ENCODE results near the gene RIMS1.

The RIMS1 gene

DNA sequence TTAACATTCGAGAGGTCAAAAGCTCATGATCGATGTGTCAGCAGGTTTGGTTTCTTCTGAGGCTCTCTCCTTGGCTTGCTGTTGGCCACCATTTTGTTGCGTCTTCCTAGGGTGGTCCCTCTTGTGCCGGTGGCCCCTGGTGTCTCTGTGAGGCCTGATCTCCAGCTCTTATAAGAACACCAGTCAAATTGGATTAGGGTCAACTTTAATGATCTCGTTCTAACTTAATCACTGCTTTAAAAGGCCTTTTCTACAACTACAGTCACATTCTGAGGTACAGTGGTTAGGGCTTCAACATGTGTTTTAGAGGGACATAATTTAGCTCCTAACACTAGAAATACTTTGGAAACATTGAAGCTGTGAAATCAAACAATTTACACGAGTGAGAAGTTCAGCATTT lies 494.7 kb downstream of the RIMS1 start:
- in situ Hi-C loops (cut with MboI; ENCODE audit: low pct_unique_long_range_greater_than_20kb, low sequenced_read_pairs): no loop called here
- no peak for DNase-seq

DNA sequence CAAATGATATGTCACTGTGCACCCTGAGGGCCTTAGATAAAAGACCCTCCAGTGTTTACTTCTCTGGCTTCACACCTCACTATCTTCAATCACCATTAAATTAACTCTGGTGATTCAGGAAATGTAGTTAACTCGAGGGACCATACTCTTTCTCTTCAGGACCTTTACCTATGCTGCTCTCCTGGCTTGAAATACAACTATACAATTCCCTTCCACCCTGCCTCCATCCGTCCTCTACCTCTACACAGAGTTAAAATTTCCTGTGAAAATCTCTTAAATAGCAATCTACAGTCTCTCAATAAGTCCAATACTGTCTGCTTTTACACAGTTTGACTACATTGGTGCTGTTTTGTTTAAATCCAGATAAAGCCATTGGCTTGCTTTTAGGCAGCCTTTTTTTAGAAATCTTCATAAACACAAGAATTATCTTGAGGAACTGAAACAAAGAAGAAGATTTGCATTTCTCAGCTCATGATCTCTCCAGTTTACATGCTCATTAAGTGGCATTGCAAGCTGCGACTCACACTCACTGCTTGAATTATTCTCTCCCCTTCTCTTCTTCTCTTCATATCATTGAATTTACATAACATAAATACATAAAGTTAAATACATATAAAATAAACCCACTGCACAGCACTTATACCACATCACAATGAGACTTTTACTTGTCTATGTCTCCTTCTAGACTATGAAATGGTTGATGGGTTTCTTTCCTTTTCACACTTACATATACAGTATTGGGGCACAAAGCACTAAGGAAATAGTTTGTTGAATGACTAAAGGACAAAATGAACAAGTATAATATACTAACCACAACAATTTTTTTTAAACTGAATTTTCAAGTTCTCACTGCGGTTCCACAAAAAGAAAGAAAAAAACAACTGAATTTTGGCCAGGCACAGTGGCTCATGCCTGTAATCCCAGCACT lies 496.5 kb downstream of the RIMS1 start:
- in situ Hi-C loops (cut with MboI; ENCODE audit: low pct_unique_long_range_greater_than_20kb, low sequenced_read_pairs): no loop called here
- DNase-seq: no peak

DNA sequence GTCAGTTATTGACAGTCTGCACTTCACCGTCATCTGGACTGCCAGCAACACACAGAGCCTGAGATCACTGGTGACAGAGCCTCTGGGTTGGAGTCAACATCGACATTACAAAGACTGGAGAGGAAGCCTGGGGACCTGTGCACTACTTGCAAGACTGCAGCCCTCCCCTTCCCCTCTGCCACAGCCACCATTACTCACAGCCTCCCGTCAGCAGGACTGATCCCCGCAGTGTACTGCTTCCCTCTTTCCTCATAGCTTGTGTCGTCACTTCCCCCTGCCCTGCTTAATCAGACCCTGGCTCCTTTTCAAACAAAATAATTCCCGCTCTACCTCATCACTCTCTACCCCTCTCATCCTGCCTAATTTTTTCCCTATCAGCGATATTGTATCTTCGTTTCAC lies 500.0 kb downstream of the RIMS1 start:
- in situ Hi-C loops (cut with MboI; ENCODE audit: low pct_unique_long_range_greater_than_20kb, low sequenced_read_pairs): no loop called here
- DNase-seq: peak; percentile 27

DNA sequence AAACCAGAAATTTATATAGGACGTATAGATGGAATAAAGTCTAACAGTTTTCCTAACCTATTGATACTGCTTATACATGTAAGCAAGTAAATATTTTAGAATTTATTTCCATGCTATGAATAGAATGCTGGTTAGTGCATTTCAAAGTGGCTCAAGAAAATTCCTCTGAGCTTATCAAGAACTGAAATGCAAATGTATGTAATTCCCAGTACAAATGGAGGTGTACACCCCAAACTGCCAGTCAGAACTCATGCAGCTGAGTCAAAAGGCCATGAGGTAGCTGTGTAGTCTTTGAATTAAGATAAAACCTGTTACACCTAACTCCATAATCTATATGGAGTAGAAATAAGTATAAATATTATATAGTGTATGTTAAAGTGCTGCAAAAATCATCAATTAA lies 503.3 kb downstream of the RIMS1 start:
- DNase-seq: no peak
- in situ Hi-C loops (cut with MboI; ENCODE audit: low pct_unique_long_range_greater_than_20kb, low sequenced_read_pairs): no loop called here

DNA sequence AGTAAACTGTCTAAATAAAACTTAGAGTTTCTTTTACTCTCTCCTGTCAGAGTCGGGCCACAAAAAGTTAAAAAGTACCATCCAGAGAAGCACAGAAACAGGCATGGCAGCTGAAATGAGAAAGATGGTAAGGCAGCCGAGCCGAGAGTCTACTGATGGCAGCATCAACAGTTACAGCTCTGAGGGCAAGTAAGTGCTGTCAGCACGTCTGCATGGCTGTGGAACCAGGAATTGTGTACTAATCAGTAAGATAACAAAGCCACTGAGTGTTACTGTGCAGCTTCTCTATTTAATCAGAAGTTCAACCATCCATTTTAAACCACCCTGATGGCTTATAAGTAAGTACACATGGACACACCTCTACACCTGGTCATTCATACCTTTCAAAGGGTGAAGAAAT lies 504.2 kb downstream of the RIMS1 start:
- in situ Hi-C loops (cut with MboI; ENCODE audit: low pct_unique_long_range_greater_than_20kb, low sequenced_read_pairs): no loop called here
- no peak for DNase-seq

DNA sequence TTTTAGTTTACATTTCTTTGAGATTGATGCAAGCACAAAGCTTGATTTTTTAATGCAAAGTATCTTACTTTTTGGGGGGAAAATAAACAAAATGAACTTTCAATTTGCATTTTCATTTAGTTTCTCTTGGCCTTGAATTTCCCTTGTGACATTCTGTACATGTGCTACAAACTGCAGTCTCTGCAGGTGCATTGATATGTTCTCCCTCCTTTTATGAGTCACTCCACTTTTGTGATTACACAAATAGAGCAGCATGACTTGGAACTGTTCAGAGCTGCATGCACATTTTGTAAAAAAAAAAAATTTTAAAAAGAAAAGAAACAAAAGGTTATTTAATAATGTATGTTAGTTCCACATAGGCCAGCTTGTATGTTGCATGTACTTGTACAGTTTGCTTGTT lies 515.5 kb downstream of the RIMS1 start:
- in situ Hi-C loops (cut with MboI; ENCODE audit: low pct_unique_long_range_greater_than_20kb, low sequenced_read_pairs): loop anchor here (25.0 kb wide), 2 partner anchors 185 to 785 kb away; no protein-coding TSS in a partner anchor
- no peak for DNase-seq

DNA sequence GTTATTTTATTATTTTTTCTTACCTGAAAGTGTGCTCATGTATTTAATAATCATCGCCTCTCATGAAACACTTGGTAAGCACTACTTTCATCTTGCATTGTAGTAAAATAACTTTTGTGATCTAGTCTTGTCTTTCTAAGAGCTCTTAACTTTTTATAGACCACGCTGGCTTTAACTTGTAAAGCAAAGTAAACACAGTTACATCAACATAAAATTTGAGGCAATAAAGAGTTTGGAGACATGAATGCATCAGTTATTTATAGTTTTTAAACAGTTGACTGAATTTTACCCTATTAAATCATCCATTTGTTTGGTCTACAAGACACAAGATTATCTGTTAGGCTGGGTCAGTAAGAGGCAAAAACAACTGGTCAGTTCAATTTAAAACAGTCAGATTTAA lies 517.1 kb downstream of the RIMS1 start:
- DNase-seq: no peak
- in situ Hi-C loops (cut with MboI; ENCODE audit: low pct_unique_long_range_greater_than_20kb, low sequenced_read_pairs): loop anchor here (25.0 kb wide), 2 partner anchors 184 to 784 kb away; no protein-coding TSS in a partner anchor

DNA sequence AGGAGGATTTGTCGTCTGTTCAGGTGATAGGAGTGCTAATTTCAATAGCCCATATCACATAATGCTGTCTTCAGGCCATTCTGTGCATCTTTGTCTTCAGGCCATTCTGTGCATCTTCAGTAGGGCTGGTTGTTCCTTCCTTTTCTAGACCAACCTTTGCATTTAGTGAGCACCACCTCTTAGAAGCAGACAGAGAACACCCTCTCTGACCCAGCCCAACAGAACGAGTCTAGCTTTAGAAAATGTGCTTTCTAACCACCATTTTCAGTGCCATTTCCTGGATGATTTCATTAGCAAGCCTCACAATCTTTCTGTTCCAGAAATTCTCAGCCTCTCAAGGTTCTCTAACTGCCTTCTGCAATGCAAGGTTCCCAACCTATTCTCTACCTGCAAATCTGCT lies 520.2 kb downstream of the RIMS1 start:
- in situ Hi-C loops (cut with MboI; ENCODE audit: low pct_unique_long_range_greater_than_20kb, low sequenced_read_pairs): loop anchor here (25.0 kb wide), 2 partner anchors 181 to 781 kb away; no protein-coding TSS in a partner anchor
- no peak for DNase-seq

DNA sequence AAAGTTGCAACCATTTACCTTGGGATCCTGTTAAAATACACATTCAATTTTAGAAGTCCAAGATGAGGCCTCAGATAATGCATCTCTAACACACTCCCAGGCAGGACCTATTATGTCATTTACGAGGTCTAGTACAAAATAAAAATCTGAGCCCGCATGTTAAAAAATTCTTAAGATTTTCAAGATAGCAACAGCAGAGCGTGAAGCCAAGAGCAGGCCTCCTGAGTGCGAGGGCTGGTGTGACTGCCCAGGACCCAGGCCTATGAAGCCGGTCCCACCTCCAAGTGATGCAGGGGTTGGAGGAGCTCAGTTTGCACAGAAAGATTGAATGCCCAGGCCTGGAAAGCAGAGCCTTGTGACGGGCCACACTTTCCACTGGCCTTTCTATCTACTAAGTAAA lies 524.4 kb downstream of the RIMS1 start:
- in situ Hi-C loops (cut with MboI; ENCODE audit: low pct_unique_long_range_greater_than_20kb, low sequenced_read_pairs): loop anchor here (25.0 kb wide), 2 partner anchors 177 to 777 kb away; no protein-coding TSS in a partner anchor

DNA sequence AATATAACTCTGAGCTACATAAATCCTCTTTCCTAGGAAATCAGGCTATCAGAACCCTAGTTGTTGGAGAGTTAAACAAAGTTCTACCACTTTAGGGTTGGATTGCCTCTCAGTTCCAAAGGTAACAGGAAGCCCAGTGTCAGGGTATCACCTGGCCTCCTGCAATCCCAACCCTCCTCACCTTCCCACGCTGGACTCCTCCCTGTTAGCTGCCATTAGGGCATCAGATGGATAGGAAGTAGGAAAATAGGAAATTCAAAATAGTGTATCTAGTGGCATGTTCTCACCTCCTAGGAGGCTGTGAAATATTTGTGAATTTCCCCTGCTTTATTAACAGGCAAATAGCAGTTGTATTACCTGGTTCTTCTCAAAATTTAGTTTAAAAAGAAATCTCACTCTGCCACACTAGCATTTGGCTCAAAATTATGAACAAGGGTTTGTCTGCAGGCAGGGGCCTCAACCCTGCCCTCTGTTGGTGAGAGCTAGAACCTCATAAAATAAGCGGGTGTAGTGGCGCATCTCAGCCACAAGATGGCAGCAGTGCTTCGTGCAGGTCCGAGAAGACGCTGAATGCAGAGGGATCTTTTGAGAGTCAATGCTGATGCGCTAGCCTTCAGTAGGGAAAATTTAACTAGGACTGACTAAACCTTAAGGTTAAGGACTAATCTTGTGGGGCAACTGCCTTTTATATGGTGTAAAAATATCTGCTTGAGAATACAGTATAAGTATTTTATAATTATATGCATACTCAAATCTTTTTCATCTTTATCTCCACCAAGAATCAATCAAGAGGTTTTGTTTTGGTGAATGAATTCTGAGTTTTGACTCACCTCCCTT lies 525.7 kb downstream of the RIMS1 start:
- in situ Hi-C loops (cut with MboI; ENCODE audit: low pct_unique_long_range_greater_than_20kb, low sequenced_read_pairs): loop anchor here (25.0 kb wide), 2 partner anchors 175 to 775 kb away; no protein-coding TSS in a partner anchor
- DNase-seq: peak; percentile 97

More for the DNA sequence above, 524.4 kb downstream of the RIMS1 start:
- no peak for DNase-seq

DNA sequence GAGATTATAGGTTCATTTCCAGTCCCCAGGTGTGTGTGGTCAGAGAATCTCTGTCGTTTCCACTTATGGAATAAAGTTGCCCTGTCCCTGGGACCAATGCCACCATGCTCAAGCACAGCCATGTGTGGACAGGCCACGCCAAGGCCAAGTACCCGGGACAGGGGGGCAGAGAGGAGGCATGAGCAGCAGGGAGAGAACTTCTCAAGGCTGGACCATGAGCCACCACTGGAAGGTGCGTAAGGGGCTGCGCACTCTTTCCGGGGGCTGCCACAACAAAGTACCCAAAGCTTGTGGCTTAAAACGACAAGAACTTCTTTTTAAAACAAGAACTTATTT lies 526.3 kb downstream of the RIMS1 start:
- no peak for DNase-seq
- in situ Hi-C loops (cut with MboI; ENCODE audit: low pct_unique_long_range_greater_than_20kb, low sequenced_read_pairs): loop anchor here (25.0 kb wide), 2 partner anchors 175 to 775 kb away; no protein-coding TSS in a partner anchor

DNA sequence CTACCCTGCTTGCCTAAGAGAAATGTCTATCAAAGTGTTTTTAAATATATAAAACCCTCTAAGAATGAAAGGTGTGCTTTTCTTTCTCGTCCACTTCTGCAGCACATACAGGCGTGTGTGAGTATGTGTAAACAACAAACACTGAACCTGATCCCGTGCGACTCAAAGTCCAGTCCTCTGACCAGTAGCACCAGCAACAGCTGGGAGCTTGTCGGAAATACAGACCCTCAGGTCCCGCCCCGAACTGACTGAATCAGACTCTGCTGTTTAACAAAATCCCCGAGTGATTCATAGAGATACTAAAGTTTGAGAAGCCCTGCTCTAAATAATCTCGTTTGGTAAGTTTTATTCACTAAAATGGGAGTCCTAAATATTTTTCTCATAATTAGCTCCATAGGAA lies 527.5 kb downstream of the RIMS1 start:
- no peak for DNase-seq
- in situ Hi-C loops (cut with MboI; ENCODE audit: low pct_unique_long_range_greater_than_20kb, low sequenced_read_pairs): loop anchor here (25.0 kb wide), 2 partner anchors 173 to 773 kb away; no protein-coding TSS in a partner anchor

DNA sequence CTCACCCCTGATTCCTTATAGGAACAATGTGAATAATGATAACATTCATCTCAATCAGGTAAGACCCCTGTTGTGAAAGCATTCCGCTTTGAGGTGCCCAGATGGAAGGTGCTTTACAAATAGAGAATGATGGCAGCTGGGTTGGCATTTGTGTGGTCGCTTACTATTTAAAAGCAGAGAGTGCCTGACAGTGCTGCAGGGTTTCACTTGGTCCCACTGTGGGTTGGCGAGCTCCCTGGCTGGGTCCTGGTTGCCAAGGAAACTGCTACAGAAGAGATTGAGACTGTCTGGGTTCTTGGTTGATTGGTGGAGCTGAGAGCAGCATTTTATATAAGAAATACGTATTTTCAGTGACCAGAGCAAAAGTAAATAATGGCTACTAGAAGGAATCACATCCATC lies 528.3 kb downstream of the RIMS1 start:
- in situ Hi-C loops (cut with MboI; ENCODE audit: low pct_unique_long_range_greater_than_20kb, low sequenced_read_pairs): loop anchor here (25.0 kb wide), 2 partner anchors 173 to 773 kb away; no protein-coding TSS in a partner anchor
- DNase-seq: no peak

DNA sequence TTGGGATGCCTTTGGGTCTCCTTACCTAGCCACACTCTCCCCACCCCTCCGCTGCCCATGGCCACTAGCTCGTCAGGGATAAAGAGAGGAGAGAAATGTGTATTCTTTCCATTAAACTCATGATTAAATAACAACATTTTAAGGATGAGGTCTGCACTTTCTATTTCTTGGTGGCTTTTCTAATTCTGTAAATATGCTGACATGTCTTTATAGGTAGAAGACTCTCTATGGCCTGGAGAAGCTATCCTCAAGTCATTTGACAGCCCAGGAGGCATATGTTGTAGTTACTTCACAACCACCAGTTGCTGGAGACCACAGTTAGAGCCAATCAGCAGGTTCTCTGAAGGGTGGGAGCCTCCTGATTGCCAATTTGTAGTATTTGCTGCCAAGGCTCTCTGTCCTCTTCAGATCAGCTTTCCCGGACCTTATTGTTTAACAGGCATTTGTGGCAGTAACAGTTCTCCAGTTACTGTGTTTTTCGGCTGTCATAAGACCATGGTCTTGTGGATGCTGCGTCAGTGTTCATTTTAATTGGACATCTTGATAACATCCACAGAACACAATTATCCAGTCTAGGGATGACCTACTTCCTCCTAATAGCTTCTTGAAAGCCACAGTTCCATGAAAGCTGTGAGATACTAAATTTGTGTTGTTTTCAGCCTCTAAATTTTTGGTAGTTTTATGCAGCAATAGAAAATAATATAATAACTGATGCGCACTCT lies 530.6 kb downstream of the RIMS1 start:
- no peak for DNase-seq
- in situ Hi-C loops (cut with MboI; ENCODE audit: low pct_unique_long_range_greater_than_20kb, low sequenced_read_pairs): loop anchor here (25.0 kb wide), 2 partner anchors 170 to 770 kb away; no protein-coding TSS in a partner anchor

DNA sequence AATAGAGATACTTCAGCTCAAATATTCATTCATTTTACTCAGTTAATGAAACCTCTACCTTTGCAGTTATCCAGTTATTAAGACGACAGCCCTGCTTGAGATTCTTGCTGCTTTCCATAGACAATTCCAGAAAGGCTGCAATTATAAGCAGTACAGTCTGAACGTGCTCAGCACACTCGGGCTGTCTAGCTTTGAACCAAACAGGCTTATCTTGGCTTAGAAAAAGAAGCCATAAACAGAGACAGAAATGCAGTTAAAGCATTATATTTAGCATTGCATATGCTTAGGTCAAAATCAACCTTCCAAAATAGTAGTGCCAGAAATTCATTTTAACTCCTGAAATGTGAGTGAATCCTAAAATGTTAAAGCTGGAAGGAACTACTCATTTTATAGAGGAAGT lies 531.4 kb downstream of the RIMS1 start:
- in situ Hi-C loops (cut with MboI; ENCODE audit: low pct_unique_long_range_greater_than_20kb, low sequenced_read_pairs): loop anchor here (25.0 kb wide), 2 partner anchors 170 to 770 kb away; no protein-coding TSS in a partner anchor

DNA sequence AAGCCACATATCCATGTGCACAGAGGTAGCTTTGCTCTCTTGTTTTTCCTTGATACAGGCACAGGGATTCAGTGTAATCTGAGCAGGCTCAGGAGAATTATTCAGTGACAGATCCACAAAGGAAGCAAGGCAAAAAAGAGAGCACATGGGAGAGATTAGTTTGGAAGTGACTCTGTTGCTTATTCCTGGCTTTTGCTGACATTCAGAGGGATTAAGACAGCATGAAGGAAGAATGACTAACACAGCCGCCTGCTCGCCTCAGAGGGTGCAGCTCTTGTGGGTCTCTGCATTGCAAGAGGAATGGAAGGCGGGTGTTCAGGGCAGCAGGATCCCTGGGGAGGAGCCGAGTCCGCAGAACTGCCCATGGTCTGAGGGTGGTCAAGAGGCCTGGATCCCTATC lies 532.1 kb downstream of the RIMS1 start:
- in situ Hi-C loops (cut with MboI; ENCODE audit: low pct_unique_long_range_greater_than_20kb, low sequenced_read_pairs): loop anchor here (25.0 kb wide), 2 partner anchors 169 to 769 kb away; no protein-coding TSS in a partner anchor
- no peak for DNase-seq

More for the DNA sequence above, 531.4 kb downstream of the RIMS1 start:
- DNase-seq: no peak

DNA sequence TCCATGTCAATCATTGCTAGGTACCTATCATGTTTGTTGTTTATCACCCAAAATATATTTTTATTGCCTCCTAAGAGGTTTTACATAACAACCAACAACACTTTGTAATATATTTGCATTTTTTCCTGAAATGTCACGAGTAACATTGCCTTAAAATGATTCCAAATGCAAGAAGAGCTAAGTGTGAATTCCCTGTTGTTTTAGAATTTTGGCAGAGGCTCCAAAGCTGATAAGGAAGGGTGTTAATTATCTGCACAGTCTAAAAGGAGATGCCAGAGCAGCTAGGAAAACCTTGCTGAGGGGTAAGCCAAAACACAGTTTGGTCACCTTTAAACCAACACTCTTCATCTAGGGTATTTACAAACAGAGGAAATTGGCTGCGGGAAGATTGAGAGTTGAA lies 533.6 kb downstream of the RIMS1 start:
- no peak for DNase-seq
- in situ Hi-C loops (cut with MboI; ENCODE audit: low pct_unique_long_range_greater_than_20kb, low sequenced_read_pairs): loop anchor here (25.0 kb wide), 2 partner anchors 167 to 767 kb away; no protein-coding TSS in a partner anchor

DNA sequence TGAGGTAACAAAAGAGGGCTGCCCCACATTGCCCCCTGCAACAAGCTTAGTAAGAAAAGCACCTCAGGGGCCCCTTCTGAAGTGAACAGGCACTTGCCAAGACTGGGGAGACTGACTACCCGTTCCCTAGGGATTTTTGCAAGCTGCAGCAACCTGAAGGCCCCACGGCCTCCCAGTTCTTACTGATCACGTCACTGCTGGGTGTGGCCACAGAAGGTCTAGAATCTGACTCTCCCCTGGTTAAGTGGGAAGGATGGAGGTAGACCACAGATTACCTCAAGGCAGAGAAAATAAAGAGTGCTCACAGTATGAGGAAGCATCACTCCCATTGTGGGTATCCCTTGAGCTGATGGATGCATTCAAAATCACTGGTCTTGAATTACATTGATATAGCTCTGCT lies 534.1 kb downstream of the RIMS1 start:
- in situ Hi-C loops (cut with MboI; ENCODE audit: low pct_unique_long_range_greater_than_20kb, low sequenced_read_pairs): loop anchor here (25.0 kb wide), 2 partner anchors 167 to 767 kb away; no protein-coding TSS in a partner anchor
- no peak for DNase-seq

DNA sequence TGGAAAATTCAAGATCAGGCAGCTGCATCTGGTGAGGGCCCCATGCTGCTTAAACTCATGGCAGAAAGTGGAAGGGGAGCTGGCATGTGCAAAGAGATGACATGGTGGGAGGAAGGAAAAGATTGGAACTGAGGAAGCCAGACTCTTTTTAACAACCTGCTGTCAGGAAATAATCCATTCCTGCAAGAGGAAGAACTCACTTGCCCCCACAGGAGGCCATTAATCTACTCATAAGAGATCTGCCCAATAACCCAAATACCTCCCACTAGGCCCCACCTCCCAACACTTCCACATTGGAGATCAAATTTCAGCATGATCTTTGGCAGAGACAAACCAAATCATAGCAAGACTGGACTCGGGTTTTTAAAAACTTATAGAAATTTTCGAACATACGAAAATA lies 535.0 kb downstream of the RIMS1 start:
- peak; percentile 23 for DNase-seq
- in situ Hi-C loops (cut with MboI; ENCODE audit: low pct_unique_long_range_greater_than_20kb, low sequenced_read_pairs): loop anchor here (25.0 kb wide), 2 partner anchors 166 to 766 kb away; no protein-coding TSS in a partner anchor

Data from KBM-7 (cell line).